ENCODE data around the gene ARF1.

The ARF1 gene

DNA sequence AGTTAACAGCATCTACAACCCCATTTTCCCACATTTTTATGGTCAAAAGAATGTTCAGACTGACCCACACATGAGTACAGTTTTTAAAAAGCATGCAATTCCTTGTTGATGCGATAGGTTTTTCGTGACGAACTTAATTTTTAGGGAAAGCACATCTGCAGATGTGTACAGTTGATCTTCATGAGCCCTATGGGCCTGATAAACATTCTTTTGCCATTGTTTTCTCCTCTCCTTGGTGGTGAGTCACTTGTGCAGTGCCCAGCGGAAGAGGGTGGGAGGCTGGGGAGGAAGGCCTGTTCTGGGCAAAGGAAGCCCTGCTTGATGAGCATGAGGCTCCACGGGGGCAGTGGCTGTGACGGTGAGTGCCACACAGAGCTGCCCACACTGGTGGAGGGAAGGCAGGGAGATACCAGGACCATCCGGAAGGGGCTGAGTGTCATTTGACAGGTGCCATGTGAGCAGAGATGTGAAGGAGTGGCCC, 5.3 kb downstream of the ARF1 start:
- no peak for DNase-seq (ENCODE audit: low read depth, low spot score)

DNA sequence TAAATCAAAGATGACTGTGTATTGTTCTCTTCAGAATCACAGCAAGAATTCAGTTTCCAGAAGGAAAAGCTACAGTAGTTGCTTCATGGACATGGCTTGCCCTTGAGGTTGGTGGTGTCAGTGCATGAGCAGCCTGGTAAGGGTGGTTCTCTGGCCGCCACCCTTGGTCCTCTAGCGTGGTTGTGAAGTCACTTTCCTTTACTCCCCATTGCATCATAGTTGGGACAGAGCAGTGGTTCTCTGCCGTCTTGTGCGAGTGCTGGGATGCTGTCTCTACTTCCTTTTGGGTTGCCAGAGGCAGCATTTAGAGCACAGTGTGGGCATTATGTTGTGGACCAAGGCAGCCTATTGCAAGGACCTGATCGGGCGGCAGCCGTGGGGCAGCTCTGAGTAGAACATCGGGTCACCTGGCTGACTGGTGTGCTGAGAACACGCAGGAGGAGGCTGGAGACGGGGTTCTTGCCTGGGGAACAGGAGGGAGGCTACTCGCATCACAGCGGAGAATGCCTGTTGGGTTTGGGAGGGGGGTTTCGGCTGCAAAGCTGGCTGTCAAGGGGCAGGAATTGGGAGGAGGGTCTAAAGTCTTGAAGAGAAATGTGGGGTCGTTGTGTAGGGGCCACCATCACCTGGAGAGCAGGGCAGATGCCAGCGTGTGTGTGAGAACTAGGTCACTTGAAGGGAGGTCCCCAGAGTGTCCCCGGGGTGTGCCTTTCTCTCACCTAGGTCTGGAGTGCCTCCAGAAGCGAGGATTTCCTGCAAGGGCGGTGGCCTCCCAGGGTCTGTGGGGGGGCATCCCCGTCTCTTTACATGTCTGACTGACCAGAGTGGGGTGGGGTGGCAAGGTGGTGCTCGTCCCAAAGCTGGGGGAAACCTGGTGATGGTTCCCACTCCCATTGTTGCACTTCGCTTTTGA, 6.3 kb downstream of the ARF1 start:
- DNase-seq (ENCODE audit: low read depth, low spot score), result no peak

DNA sequence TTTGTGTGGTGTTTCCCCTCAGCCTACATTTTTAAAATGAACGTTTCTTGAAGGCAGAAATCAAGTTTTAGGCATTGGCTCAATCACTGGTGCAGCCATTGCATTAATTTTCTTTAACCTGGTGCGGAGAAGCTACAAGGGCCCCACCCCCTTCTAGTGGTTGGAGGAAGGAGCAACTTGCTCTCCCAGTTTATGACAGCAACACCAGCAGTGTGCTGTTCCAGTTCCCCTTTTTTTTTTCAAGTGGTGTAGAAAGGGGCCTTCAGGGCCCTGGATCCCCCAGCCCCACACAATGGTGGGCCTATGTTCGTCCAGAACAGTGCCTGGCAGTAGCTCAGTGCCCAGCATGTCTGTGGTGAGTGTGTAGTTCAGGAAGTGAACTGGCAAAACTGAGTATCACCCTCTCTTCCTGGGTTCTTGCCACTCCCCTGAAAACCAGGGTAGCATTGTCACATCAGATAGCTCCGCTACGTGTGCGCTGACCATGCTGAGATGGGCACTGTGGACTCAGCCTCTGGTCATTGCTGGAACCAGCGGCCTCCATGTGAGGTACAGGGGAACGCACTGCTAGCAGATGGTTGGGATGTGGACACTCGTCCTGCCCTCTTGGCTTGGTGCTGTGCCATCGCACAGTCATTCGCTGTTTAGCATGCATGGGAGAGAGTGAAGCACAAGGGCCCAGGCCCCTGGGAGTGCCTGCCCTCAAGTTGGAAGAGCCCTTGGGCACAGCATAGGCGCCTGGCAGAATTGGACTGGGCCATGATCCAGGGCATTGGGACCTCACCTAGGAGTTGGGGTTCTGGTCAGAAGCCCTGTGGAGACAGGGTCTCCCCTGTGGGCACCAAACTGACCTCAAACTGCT, 7.2 kb downstream of the ARF1 start:
- DNase-seq (ENCODE audit: low read depth, low spot score), result no peak

DNA sequence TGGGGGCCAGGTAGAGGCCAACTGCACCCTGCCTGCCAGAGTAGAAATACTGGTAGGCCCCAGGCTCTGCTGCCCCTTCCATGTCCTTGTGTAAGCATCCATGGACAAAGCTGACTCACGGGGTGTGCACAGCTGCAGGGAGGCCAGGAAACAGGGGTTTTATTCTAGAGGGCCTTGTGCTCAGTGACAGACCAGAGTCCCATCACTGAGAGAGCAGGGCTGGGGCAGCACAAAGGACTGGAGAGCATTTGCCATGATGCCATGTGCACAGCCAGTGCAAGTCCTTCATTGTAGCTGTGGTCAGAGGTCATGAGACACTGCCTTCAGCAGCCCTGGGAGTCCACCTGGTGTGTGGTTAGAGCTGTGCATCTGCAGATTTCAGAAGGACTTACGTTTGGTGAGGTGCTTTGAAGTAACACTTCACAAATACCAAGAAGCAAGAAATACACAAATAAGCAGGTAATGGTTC, 8.1 kb downstream of the ARF1 start:
- DNase-seq (ENCODE audit: low read depth, low spot score), result no peak

DNA sequence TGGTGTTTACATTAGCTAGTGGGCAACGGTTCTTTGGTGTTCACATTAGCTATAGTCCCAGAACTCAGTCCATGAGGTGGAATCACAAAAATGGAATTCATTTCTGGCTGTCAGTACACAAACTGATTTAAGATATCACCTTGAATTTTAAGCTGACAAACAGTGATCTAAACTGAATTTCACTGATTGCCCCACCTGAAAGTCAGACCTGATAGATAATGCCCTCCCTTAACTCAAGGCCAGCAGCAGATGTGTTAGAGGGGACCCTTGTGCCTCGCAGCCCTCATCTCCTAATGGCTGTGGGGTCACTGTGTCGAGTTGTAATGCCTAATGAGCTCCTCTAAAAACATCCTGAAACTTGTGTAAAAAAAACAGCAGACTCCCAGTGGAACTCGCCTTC, 8.6 kb downstream of the ARF1 start:
- no peak for DNase-seq (ENCODE audit: low read depth, low spot score)

DNA sequence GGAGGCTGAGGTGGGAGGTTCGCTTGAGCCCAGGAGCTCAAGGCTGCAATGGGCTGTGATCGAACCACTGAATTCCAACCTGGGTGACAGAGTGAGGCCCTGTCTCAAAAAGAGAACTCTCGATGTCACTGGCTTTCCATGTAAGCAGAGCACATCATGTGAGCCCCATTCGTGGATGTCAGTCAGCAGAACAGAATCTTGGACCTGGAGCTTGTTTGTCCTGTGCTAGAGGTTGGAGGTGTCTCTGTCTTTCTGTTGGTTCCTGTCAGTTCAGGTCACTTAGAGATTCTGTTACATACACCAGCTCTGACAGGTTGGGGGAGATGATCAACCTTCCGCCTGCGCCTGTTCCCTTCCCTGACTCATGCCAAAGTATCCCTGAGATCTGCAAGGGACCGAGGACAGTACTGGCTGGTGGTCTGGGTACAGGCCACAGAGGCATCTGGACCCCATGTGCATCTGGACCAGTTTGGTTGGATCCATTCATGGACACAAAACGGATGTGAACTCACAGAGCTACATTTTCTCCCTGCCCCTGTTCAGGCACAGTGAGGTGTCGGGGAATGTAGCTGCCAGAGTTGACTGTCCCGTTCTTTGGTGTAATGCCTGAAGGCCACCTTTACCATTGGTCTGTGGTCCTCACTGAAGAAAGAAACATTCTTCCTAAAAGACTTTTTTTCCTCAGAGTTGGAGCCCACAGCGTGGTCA, 10.0 kb downstream of the ARF1 start:
- DNase-seq (ENCODE audit: low read depth, low spot score), result no peak

DNA sequence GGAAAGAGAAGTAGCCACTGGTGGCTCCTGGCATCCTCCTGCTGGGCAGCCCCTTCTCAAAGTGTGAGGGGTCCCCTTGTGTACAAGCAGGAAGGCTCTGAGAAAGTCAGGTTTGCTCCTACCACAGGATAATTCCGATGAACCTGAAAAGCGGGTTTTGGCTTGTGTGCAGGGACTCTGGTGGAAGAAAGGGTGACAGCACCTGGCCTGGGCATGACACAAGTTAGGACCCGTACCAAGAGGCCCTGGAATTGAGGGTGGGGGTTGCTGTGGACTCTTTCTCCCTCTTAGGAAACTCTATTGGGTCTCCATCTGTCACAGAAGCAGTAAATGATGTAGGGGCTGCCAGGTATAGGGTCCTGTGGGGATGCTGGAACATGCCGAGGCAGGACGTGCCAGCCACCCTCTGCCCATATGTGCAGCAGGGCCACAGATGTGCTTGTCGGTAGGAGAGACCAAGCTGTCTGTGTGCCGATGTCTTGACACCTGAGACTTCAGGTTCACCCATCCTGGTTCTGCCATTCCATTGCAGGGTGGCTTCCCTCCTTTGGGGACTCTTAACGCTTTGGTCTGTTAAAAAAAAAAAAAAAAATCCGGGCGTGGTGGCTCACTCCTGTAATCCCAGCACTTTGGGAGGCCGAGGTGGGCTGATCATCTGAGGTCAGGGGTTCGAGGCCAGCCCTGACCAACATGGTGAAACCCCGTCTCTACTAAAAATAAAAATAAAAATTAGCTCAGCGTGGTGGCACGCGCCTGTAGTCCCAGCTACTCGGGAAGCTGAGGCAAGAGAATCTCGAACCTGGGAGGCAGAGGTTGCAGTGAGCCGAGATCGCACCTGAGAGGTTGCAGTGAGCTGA, 10.8 kb downstream of the ARF1 start:
- DNase-seq (ENCODE audit: low read depth, low spot score), result no peak

DNA sequence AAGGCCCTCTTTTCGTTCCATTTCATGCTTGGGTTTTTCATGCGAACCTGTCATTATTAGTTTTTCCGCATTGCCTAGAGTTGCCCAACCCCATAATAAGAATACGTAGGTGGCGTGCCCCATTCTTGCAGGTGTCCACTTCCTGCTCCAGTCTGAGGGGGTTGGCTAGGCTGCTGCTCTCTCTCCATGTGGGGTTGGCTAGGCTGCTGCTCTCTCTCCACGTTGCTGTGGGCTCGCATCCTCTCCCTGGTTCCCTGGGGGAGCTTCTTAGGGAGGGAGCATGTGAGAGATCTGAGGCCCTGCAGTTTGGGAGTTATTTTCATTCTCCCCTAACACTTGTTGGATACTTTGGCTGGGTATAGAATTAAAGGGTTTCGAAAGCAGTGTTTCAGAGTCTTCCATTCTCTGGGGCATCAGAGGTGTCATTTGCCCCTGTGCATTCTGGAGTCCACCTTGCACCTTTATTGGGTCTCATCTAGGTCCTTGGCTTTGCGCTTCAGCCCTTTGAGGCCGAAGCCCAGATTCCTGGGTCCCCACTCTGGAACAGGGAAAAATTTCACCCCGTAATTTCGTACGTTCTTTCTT, 12.0 kb downstream of the ARF1 start:
- DNase-seq (ENCODE audit: low read depth, low spot score), result no peak

DNA sequence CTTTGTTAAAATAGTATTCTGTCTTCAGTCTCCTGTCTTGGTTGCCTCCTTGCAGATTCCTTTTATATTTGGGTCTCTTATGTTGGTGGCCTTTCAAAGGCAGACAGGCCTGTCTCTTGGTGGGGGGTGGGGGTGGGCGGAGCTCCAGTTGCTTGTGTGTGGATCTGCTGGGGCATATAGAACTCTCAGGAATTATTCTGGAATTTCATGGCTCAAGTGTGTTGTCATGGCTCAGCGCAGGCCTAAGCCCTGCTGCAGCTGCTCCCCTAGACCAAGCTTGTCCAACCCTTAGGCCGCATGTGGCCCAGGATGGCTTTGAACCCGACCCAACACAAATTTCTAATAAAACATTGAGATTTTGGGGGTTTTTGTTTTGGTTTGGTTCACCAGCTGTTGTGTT, 12.7 kb downstream of the ARF1 start:
- no peak for DNase-seq (ENCODE audit: low read depth, low spot score)

DNA sequence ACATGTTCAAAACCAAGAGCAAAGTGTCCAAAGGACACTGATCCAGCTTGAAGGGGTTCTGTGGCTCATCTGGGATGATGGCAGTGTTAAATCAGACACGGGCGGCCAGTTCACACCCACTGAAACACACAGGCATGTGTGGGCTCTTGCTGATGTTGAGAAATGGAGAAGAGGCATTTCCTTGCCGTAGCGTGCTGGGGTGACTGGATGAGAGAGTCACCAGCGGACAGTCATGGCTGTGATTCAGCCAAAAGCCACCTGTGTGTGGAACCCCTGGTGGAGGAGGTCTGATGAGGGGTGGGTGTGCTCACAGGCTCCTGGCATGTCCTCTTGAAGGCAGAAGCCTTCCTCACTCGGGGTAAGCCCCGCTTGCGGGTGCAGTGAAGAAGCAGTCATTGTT, 13.4 kb downstream of the ARF1 start:
- no peak for DNase-seq (ENCODE audit: low read depth, low spot score)

DNA sequence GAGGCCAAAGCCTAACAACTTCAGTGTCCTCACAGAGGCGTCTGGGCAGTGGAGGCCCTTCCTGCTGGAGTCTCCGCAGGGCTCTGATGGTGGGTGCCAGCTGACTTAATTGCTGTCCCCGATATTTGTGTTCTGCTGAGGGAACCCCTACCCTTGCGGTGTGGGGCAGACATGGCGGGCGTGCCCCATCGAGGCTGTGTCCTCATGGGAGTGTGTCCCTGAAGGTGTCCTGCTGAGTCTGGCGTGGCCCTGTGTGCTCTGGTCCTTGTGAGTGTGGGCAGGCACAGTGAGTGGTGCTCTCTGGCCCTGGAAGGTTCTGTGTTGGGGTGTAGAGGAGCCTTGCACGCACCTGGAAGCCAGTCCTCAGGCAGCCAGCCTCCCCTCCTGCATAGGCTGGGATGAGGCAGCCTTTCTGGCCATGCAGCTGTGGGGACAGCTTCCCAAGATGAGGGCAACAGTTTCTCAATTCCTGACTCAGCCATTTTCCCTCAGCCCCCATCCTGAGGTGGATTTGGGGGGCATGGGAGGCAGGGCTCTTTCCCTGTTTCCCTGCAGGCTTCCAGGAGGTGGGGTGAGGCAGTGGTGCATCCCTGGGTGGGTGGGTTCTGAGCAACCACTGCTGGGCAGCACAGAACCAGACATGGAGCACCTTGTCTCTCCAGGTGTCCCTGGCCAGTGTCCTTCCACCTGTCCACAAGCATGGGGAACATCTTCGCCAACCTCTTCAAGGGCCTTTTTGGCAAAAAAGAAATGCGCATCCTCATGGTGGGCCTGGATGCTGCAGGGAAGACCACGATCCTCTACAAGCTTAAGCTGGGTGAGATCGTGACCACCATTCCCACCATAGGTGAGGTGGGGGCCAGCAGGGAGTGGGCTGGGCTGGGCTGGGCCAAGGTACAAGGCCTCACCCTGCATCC, 14.2 kb downstream of the ARF1 start:
- no peak for DNase-seq (ENCODE audit: low read depth, low spot score)

DNA sequence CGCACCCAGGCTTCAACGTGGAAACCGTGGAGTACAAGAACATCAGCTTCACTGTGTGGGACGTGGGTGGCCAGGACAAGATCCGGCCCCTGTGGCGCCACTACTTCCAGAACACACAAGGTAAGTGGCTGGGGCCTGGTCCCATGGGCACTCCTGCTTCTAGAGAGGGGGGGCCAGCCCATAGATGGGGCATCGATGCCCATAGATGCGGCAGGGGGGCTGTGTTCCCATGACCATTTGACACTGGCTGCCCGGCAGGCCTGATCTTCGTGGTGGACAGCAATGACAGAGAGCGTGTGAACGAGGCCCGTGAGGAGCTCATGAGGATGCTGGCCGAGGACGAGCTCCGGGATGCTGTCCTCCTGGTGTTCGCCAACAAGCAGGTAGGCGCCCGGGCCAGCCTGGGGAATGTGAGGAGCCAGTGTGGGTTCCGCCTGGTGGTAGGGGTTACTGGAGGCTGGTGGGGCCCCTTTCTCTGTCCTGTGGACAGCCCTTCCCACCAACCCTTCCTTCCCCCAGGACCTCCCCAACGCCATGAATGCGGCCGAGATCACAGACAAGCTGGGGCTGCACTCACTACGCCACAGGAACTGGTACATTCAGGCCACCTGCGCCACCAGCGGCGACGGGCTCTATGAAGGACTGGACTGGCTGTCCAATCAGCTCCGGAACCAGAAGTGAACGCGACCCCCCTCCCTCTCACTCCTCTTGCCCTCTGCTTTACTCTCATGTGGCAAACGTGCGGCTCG, 15.0 kb downstream of the ARF1 start:
- DNase-seq (ENCODE audit: low read depth, low spot score), result no peak

DNA sequence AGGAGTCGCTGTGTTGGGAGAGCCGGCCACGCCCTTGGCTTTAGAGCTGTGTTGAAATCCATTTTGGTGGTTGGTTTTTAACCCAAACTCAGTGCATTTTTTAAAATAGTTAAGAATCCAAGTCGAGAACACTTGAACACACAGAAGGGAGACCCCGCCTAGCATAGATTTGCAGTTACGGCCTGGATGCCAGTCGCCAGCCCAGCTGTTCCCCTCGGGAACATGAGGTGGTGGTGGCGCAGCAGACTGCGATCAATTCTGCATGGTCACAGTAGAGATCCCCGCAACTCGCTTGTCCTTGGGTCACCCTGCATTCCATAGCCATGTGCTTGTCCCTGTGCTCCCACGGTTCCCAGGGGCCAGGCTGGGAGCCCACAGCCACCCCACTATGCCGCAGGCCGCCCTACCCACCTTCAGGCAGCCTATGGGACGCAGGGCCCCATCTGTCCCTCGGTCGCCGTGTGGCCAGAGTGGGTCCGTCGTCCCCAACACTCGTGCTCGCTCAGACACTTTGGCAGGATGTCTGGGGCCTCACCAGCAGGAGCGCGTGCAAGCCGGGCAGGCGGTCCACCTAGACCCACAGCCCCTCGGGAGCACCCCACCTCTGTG, 15.9 kb downstream of the ARF1 start:
- no peak for DNase-seq (ENCODE audit: low read depth, low spot score)

DNA sequence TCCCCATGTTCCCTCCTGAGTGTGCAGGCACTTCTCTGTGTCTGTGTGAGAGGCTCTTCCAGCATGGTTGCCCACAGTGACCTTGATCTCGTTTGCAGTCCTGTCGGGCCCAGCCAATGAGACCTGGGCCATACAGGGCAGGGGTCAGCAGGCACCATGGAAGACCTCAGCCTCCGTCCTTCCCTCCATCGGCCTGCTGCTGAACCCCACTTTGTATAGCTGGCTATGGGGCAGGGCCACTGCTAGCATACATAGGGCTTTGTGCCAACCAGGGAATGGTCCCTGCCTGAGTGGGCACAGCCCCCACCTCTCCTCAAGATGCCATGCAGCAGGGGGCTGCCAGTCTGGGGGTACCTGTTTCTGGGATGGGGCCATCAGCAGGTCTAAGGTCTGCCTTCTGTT, 16.8 kb downstream of the ARF1 start:
- DNase-seq (ENCODE audit: low read depth, low spot score), result no peak

DNA sequence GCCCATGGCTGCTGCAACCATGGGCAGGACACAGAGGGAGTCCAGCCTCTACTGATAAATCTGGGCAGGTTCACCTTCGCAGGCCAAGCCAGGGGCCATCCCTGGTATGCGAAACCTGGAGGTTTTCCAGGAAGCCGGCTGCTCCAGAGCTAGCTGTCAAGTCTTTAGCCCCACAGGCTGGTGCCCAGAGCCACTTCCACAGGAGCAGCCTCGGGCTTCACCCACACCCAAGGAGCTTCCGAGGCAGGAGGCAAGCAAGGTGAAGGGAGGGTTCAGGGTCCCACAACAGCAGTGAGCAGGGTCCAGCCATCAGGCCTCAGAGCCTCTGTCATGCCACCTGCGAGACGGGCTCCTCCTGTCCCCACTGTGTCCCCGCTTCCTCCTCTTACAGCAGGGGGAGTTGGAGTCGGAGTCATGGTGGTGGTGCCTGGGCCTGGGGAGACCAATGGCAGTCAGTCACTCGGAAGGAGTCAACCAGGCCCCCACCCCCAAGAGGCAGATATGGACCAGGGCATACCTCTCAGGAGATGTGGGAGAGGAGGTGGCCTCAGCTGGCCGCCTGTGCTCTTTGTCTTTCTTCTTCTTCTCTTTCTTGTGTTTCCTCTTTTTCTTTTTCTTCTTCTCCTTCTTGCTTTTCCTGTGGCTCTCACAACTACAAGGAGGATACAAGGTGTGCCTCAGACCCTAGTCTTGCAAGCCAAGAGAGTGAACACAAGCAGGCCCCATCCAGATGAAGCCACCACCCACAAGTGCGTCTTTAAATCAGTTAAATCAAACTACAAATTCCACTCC, 18.5 kb downstream of the ARF1 start:
- no peak for DNase-seq (ENCODE audit: low read depth, low spot score)

DNA sequence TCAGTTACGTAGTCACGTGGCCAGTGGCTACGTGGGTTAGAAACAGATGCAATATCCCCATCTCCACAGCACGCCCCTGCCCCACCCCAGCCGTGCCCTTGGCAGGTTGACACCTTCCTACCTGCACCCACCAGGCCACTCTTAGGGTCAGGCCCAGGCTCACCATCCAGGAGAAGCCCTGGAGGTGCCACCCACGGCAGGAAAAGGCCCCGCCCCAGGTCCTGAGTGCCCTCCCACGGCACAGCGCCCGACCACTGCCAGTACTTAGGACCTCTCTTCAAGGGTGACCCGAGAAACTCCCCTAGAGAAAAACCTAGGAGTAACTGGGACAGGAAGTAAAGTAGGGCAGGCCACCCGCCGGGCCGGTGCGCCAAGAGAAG, 19.1 kb downstream of the ARF1 start:
- no peak for DNase-seq (ENCODE audit: low read depth, low spot score)

DNA sequence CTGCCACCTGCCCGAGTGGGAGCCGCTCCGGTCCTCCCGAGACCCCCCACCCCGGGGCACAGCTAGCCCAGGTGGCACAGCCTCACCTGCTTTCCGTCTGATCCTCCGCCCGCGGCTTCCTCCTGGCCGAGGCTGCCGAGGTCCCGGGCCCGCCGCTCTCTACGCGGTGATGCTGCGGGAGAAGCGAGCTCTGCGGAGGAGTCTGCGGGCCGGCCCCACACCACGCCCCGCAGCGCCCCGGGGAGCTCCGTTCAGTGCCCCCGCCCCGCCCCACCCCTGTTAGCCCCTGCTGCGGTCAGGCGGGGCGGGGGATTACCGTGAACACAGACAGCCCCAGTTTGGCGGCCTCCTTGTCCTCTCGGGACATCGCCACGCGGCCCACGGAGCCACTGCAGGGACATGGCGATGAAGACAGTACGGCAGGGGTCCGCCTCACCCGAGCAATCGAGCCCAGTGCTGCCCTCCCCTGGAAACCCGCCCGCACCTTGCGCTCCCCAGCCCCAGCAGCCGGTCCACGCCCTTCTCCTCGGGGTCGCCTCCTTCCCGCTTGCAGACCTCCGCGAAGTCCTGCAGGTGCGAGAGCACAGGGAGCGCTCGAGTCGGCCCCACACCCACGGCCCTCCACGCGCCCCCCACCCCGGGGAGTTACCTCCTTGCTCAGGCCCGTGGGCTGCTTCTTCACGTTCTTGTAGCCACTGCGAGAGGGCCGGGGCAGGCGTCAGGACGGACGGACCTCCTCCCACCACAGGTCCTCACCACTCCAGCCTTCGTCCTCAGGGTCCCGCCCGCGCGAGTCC, 19.7 kb downstream of the ARF1 start:
- no peak for DNase-seq (ENCODE audit: low read depth, low spot score)

Measured in iPS DF 19.7 (cell line).